Measurements from ENCODE around the gene VAC14.

The VAC14 gene

GRCh38 chr16:70703041-70703834 lies 97.7 kb downstream of the VAC14 start:
- peak; percentile 8 for DNase-seq

GRCh38 chr16:70702624-70703023 lies 98.3 kb downstream of the VAC14 start:
- no peak for DNase-seq

- no peak for DNase-seq
Observed at GRCh38 chr16:70701998-70702397, 99.0 kb downstream of the VAC14 start.

GRCh38 chr16:70701596-70701995 lies 99.4 kb downstream of the VAC14 start:
- DNase-seq: no peak

GRCh38 chr16:70701036-70701435 lies 99.9 kb downstream of the VAC14 start:
- DNase-seq: no peak

- no peak for DNase-seq
Observed at GRCh38 chr16:70700101-70701020, 100.6 kb downstream of the VAC14 start.

GRCh38 chr16:70699696-70700095 lies 101.3 kb downstream of the VAC14 start:
- no peak for DNase-seq

GRCh38 chr16:70698901-70699300 lies 102.1 kb downstream of the VAC14 start:
- no peak for DNase-seq

- DNase-seq: no peak
Observed at GRCh38 chr16:70697594-70698170, 103.3 kb downstream of the VAC14 start.

GRCh38 chr16:70696952-70697593 lies 103.9 kb downstream of the VAC14 start:
- no peak for DNase-seq

GRCh38 chr16:70696355-70696754 lies 104.6 kb downstream of the VAC14 start:
- DNase-seq: no peak

GRCh38 chr16:70695331-70696070 lies 105.5 kb downstream of the VAC14 start:
- no peak for DNase-seq

- no peak for DNase-seq
Observed at GRCh38 chr16:70694868-70695218, 106.1 kb downstream of the VAC14 start.

GRCh38 chr16:70694088-70694867 lies 106.7 kb downstream of the VAC14 start:
- no peak for DNase-seq

GRCh38 chr16:70692873-70693671 lies 107.9 kb downstream of the VAC14 start:
- DNase-seq: no peak

- no peak for DNase-seq
Observed at GRCh38 chr16:70692130-70692872, 108.7 kb downstream of the VAC14 start.

- DNase-seq: no peak
Observed at GRCh38 chr16:70691223-70692129, 109.5 kb downstream of the VAC14 start.

GRCh38 chr16:70689970-70690891 lies 110.7 kb downstream of the VAC14 start:
- DNase-seq: no peak

Data from inflammatory macrophage treated with lipopolysaccharide for 4 hours (primary cell).